DMS53 treated with DMSO at 0.1 percent for 48 hours (cell line): Measurements from ENCODE around the gene PIGU.
A peak's percentile ranks its signal among the peaks of the same experiment; 100 is the strongest.

Experiments
- DNase-seq: peaks from one replicate; lab custom pipeline; 2025; ENCODE audit not compliant: unreplicated experiment; lab: John Stamatoyannopoulos, UW

Gene PIGU

DNA sequence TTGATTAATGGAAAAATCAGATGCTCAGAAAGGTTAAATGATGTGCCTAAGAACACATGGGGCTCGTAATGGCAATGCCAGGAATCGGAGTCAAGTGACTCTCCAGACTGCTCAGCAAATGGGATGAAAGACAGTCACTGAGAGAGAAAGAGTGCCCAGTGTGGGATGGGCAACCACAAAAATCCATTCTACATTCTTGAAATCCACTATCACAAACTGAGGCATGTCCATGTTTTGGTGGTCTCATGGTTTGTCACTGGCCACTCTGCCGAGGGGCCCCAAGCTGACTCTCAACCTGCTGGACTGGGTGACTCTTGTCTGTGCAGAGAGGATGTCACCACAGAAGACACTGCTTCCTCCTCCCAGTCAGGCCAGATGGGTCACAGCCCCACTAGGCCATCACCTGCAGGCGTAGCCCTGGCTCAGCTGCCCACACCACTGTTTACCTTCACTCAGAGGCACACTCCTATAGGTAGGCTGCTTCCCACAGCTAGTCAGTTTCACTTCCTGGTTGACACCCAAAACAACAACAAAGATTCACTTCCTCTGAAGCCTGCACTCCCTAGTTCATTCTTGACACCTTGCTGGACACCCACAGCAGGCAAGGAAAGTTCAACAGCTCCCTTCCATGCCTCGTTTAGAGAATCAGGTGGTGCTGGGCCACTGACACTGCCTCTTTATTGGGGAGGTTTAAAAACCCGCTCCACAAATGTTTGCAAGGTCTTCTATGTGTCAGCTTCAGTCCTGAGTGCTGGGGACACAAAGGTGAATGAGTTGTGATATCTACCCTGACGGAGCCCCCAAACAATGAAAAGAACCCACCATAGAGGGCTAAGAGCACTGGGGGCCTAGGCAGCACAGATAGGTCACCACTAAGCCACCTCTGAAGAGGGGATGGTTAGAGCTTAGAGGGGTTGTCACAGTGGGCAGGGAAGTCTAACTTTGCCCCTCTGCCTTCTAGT lies 96.6 kb downstream of the PIGU start:
- DNase-seq: peak; percentile 84

DNA sequence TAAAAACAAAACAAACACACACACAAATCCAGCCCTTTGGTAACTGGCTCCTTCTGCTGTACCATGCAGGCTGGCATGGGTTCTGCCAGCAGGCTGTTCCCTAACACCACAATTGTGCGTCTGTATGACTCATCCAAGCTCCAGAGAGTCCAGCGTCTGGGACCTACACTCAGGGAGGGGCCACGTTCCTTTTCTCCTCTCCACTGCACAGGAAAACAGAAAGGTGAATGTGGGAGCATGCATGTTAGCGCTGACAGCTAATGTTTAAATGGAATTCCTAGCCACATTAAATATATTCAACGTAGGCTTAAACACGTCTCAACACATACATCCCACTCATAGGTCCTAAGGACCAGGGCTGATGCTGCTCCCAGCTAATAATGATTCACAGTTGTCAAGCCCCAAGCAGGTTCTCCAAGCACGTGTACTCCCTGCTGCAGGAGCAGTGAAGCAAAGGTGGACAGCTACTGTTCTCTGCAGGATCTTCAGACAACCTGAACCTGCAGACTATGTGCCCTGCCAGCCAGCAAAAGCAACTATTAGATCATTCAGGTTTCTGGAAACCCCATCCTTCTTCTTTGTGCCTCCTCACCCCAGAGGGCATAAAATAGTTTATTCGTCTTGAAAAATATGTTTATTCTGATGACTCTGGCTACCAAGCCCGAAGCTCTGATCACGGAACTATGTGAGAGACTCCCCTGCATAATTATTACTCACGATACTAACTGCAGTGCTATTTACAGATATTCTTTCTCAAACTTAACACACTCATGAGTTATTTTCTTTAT lies 97.5 kb downstream of the PIGU start:
- DNase-seq: peak; percentile 22

DNA sequence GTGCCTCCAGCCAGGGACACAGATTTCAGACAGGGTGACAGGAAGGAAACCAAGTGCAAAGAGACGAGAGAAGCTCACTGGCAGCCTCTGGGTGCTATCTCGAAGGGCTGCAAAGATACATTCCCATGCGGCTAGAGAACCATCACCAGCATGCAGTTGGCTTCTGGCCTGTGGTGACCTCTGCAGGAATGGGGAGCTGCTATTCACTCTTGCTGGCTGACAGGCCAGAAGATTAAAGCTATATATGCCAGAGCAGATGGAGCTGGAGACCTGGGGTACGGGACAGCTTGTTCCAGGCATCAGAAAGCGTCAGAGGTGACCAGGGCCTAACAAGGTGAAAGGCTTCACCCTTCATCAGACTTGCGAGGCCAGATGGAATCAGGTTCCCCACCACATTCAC lies 98.4 kb downstream of the PIGU start:
- DNase-seq: no peak

DNA sequence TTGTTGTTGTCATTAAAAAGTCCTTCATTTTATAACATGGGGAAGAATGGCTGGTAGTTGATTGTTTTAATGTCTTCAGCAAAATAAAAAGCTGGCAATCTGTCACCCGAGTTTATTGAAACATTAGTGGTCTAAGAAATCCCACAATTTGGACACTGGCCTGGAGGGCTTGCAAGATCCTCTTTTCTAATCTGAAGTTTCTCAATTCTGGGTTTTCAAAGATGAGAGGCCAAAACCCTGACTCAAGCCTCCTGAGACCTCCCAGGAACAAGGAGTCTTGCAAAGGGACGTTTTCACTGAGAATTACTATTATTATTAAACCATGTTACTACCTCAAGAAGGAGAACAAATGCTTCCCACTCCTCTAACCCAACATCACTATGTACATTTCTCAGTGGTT lies 98.9 kb downstream of the PIGU start:
- DNase-seq: no peak

DNA sequence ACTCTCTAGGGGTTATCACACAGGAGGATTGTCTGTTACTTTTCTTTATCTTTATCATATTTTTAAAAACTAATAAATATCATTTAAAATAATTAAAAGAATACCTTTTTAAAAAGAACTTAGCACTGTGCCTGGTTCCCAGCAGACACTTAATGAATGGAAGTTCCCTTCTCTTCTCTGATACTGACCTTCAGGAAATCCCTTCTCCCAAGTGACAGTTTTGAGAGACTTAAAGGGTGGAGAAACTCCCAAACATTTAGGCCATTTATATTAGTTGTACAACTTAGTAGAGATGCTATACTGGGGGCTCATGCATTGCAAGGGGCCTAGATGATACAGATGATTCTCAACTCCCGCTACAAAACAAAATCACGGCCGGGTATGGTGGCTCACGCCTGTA lies 99.8 kb downstream of the PIGU start:
- DNase-seq: no peak

DNA sequence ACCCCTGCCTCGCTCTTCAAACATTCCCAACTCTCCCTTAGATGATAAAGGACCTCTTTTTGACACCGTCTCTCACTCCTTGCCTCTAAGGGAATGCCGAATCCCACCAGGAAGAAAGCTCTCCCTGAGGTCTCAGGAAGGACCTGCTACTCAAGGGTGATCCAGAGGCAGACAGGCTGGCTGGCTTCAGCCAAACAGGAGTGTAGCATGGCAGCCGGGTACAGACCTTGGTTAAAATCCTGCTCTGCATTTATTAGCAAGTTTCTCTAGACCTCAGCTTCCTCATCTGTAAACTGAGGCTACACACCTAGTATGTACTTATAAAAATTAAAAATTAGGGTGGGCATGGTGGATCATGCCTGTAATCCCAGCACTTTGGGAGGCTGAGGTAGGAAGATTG lies 101.1 kb downstream of the PIGU start:
- DNase-seq: no peak

DNA sequence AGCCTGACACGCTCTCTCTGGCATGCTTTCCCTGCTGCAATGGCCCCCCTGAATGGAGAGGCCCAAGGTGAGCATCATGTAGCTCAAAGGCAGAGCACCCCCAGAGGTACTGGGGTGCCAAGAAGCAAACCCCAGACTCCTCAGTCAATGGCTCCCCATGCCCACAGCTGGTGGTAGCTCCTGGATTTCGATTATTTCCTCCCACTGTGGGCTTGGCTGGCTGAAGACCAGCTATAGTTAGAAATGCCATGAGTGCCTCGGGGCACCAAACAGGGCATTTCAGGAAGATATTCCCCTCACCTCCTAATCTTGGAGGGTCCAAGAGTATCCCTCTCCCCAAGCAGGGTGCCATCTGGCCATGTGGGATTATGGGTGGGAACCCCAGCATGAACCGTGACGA lies 101.6 kb downstream of the PIGU start:
- DNase-seq: no peak

DNA sequence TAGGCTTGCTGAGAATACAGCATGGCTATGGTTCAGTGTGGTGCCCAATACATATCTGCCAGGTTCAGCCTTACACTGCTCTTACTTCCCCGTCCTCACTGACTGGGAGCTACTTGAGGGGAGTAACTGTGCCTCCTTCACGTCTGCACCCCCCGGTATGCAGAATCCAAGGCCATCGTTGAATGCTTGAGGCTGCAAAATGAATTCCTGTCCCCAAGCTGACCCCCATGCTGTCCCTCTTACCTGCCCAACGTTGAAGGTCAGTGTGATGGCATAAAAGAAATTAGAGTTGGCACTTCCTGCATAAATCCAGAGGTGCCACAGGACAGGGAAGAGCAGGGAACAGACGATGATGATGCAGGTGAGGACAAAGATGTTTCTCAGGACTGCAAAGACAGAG lies 102.0 kb downstream of the PIGU start:
- DNase-seq: no peak

DNA sequence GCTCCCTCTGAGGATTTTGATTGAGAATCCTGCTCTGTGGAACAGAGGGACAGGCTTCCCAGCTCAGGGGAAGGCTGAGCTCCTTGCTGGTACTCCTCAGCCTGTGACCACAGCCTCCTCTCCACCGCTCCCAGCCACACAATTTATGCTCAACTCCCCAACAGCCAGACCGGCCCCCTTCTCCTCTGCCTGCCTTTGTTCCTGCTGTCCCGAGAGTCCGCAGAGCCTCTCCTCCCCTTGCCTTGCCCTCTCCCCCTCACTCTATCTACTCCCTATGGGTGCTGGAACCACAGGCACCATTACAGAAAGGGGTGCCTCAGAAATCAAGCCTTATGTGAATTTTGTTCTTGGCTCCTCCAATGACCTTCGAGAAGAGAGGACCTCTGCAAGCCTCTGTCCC lies 102.5 kb downstream of the PIGU start:
- DNase-seq: no peak

DNA sequence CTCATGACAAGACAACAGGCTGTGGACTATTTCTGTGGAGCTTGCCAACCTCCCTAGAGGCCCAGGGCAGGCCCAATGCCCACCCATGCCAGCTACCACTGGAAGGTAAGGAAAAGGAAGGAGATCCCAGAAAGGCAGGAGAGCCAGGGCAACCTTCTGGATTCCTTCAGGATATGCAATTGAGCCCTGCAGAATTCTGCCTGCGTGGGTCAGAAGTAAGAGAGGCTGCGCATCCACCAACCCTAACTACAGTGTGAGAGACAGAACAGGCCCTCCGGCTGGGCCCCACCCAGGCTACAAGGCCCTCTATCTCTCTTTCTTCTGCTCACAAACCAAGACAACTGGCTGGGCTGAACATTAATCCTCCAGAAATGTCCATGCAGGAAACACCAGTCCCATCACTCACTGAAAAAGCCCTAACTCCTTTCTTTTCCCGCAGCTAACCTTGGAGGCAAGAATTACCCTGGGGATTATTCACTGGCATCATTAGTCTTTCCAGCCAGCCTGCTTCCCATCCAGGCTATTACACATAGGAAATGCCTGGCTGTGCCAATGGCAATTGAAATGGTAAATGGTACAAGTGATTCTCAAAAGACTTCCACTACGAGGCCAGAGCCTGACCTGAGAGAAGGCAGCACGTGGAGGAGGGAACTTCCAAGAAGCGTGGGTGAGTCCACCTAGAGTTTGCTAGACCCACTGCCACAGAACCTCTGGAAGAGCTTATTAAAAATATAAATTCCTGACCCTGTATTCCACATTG lies 103.2 kb downstream of the PIGU start:
- DNase-seq: no peak

DNA sequence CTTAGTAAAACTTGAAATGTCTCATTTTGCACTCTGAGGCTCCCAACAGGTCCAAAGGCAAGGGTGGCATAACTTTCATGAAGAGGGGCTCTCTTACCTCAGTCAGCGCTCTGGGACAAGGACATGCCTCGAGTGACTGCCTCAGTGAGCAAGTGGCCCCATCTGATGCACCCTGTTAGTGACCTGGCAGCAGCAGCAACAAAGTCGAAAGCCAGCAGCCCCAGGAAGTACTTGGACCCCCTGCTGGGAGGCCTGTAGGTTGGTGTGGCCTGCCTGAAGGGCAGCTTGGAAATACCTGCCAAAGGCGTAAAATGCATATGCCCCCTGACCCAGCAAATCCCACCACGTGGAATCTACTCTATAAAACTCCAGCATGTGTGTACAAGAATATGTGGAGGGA lies 105.1 kb downstream of the PIGU start:
- DNase-seq: no peak

DNA sequence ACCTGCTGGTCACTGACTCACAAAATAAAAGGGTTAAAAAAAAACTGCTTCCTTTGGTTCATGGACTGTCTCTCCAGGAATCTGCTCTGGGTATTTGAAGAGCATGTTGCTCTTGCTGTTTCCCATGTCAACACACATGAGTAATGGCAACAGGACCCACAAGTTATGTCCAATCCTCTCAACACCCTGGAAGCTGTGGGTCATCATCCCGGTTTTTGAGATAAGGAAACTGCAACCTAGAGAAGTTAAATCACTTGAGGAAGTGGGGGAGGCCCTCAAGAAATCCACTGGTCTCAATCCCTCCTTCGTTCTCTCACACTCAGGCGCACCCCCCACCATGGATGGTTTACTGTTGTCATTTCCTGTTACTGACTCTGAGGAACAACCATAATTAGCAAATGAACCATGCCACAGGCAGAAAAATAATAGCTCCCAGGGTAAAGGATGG lies 106.0 kb downstream of the PIGU start:
- no peak for DNase-seq

DNA sequence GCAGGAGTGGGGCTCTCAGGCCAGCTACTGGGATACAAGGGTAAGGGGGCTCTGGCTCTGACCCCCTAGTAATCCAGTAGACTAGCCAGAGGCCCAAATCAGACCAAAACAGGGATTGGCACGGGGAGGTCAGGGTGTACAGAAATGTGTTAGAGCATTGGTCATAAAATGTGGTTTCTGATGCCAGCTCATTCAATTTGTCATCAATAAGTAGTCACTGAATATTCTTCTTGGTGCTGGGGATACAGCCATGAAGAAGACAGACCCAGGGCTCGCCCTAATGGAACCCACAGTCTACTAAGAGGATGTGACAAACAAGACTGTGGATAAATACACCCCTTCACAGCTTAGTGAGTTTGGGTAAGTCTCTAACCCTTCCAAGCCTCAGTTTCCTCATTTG lies 107.3 kb downstream of the PIGU start:
- no peak for DNase-seq

DNA sequence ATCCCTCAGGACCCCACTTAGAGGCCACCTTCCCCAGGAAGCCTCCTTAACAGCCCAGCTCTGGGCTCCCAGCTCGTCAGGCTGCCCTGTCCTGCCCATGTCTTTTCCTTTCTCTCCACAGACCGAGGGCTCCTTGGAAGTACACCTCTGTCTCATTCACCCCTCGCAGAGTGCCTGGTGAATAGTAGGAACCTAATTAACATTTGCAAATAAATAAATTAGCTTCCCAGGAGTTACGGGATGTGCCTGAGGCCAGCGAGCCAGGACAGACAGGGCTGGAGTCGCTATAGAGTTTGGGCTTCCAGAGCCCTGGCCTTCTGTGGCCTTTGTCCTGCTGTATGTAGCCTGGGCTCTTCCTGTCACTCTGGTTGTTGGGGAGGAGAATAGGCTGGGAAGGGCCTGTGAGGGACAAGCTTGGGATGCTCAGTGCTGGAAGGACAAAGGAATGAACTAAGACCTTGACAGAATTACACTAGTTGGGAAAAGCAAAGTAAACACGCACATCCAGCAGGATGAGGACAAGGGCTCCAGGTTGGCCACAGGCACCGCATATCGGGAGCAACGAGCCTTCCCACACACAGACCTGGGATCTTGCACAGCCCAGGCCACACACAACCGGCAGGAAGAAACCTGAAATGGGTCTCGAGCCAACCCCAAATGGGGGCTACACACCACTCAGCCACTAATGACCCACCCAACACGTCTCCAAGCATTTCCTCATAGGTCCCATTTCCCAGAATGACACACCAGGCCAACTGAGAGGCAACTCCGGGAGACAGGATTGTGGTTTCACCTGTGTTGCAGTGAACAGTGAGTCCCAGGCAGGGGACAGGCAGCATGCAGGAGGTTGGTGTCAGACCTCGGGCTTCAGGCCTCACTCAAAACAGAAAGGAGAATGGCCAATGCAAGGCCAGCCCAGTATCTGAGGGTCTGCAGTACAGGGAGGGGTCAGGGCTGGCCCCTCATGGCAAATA lies 108.7 kb downstream of the PIGU start:
- no peak for DNase-seq

DNA sequence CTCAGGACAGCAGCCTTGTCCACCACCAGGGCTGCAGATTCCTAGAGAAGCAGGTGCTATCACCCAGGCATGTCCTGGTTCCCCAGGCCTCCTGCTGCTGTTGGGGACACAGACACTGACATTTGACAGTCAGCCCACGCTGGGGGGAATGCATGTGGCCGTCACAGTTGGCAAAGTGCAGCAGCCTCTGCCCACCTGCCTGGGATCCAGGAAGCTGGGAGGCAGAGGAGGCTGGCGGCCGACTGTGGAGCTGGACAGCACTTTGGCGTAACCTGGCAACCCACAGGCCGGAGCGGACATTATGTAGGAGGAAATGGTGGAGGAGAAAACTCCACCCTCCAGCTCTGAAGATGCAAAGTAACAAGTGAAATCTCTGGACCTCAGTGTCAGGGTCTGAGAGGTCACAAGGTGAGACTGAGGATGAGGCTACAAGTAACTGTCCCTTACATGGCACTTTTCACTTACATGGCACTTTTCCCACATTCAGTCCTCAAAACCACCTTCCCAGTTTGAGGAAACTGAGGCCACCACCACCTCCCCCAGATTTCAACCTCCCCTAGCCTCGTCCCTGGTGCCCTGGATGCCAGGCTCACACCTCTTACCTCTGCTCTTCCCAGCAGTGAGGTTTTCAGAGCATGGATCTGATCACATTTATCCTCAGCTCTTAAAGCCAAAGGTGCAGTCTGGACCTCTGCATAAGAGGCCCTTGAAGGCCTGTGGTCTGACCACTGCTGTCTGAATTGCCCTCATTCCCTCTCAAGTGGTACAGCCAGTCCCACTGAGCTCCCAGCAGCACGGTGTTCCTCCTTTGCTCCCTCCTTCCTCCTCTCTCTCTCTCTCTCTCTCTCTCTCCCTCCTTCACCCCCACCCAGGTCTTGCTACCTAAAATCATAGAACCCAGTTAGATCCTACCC lies 109.7 kb downstream of the PIGU start:
- DNase-seq: no peak

DNA sequence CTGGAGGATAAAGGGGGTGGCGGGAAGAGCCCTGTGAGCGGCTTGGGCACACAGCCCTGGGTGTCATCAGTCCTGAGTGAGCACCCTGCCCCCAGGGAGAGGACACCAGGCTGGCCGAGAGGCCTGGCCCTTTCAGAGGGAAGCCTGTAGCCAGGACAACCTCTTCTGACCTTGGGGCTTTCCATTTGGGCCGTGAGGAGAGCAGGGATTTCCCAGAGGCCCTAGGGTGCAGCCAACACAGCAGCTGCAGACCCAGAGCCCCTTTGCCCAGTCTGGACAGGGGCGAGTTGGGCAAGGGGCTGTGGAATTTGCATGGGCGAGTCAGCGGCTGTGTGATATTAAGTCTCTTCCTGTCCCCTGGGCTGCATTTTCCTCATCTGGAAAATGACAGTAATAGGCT lies 112.1 kb downstream of the PIGU start:
- no peak for DNase-seq

DNA sequence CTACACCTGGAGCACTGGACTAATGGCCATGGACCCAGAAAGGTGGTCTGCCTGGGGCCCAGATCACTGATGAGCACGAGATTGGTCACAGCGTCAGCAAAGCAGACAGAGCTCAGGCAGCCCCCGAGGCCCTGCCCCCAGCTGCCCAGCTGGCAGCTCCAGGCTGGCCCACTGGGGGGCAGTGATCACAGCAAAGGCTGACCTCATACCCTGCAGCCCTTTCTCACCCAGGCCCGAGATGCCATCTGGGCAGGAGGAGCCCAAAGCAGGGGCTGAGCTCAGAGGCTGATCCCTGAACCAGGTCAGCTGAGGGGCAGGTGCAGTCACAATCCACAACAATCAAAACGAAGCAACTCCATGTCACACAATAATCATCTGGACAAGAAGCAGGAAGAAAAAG lies 114.3 kb downstream of the PIGU start:
- DNase-seq: peak; percentile 8

DNA sequence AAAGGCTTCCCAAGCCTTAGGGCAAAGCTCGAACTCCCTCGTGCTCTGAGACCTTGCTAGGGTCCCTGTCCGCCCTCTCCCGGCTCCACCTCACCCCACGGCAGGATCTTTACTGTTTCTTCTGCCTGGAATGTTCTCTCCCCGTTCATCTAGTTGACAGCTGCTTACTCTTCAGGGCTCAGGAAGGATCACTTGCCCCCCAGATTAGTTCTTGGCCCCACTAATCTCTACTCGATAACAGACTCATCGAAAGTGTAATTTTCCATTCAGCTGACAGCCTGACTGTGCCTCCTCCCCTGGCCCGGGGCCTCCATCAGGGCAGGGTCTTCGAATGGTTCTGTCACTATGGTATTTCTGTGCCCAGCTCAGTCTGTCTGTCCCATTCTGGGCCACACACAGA lies 115.2 kb downstream of the PIGU start:
- DNase-seq: no peak

DNA sequence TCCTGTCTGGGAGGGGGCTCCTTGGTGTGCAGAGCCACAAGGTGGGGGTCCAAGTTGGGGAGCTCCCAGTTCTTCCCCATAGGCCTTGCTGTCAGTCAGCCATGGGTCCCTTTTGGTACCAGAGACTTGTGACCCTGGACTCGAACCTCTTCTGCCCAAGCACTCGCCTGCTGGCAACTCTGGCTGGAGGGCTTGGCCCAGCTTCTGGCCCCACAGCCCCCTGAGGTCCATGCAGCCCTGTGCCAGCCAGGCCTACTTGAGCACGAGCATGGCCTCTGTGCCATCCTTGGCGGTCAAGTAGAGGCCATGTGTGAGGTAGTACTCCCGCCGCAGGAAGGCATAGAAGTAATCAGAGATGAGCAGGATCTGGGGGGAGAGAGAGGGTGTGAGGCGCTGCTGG lies 116.3 kb downstream of the PIGU start:
- no peak for DNase-seq
